B cell (primary cell): Measurements from ENCODE around the gene DRD1. TPM values are rescaled to one million over a fixed set of nuclear protein-coding genes. Genes with fewer than 3 reads are reported as not detected.
"Not testable (repeated sequence)": the region's sequence is repeated elsewhere in the genome, so short reads cannot be mapped to it uniquely, and the experiment has no call there.

Experiments
- ATAC-seq: fragments of 200-7000 bp; cut with Tn5 transposase; one replicate; pipeline ENCODE4 v1.10.0; 2021; ENCODE audit warnings: low read depth, mild to moderate bottlenecking, moderate number of reproducible peaks, moderate library complexity
- CTCF ChIA-PET: fragments of 350-600 bp; sonication (Branson Sonifier 250); formaldehyde crosslinking; loops from one replicate; lab custom pipeline; 2021; ENCODE audit warnings: antibody characterized with exemption, inconsistent platforms; lab: Charles Lee
- POLR2A ChIA-PET: fragments of 350-600 bp; sonication (Branson Sonifier 250); formaldehyde crosslinking; loops from one replicate; lab custom pipeline; 2021; ENCODE audit warnings: antibody characterized with exemption; lab: Charles Lee
- DNase-seq: peaks from one replicate; pipeline ENCODE4 v3.0.0; 2013
- H2AFZ ChIP-seq: 2 replicates; pipeline ENCODE4 v1.6.1; 2012; ENCODE audit warnings: mild to moderate bottlenecking, low read depth, low read length; ENCODE audit not compliant: insufficient read depth, poor library complexity, severe bottlenecking
- H3K27ac ChIP-seq, 2 donors: 1 replicate in 1 of 2; 2 replicates in 1 of 2; pipeline ENCODE4 v1.5.1; 2012 to 2013; ENCODE audit warnings: low read length in 2 of 2, mild to moderate bottlenecking in 2 of 2, moderate library complexity in 1 of 2
- H3K27me3 ChIP-seq, 4 experiments: fragments of 200-600 bp in 1 of 4; sonication (generic) in 1 of 4; replicated peaks in 1 of 4; 1 replicate in 2 of 4; 2 replicates in 2 of 4; pipeline versions ENCODE4 v1.6.1 to v1.7.0; 2013 to 2016; ENCODE audit warnings: low read length in 3 of 4, mild to moderate bottlenecking in 2 of 4, mixed read lengths in 1 of 4, moderate library complexity in 1 of 4; ENCODE audit not compliant: insufficient read depth in 4 of 4, control insufficient read depth in 3 of 4; ENCODE audit errors: control extremely low read depth in 1 of 4
- H3K36me3 ChIP-seq, 2 experiments: replicated peaks in 1 of 2; 1 replicate in 1 of 2; 2 replicates in 1 of 2; pipeline versions ENCODE4 v1.6.1 to v1.7.1; 2013; ENCODE audit warnings: low read length in 1 of 2; ENCODE audit not compliant: insufficient read depth in 2 of 2, control insufficient read depth in 1 of 2; ENCODE audit errors: control extremely low read depth in 1 of 2, extremely low read depth in 1 of 2
- H3K4me1 ChIP-seq, 2 donors: fragments of 200-600 bp in 1 of 2; sonication (generic) in 1 of 2; 1 replicate in 1 of 2; 2 replicates in 1 of 2; pipeline versions ENCODE4 v1.5.1 to v1.6.1; 2013 to 2017; ENCODE audit warnings: low read length in 2 of 2; ENCODE audit not compliant: control insufficient read depth in 2 of 2, insufficient read depth in 2 of 2
- H3K4me2 ChIP-seq: replicated peaks from 2 replicates; pipeline ENCODE3; 2012; ENCODE audit warnings: mild to moderate bottlenecking, low read depth, low read length; ENCODE audit not compliant: poor library complexity, severe bottlenecking
- H3K4me3 ChIP-seq, 5 experiments: fragments of 200-600 bp in 1 of 5; sonication (generic) in 1 of 5; 1 replicate in 3 of 5; 2 replicates in 2 of 5; pipeline versions ENCODE4 v1.5.1 to v1.7.0; 2011 to 2016; ENCODE audit warnings: low read length in 4 of 5, mild to moderate bottlenecking in 4 of 5, low read depth in 2 of 5, control low read depth in 1 of 5, moderate library complexity in 1 of 5; ENCODE audit not compliant: insufficient read depth in 1 of 5; ENCODE audit errors: control extremely low read depth in 1 of 5, extremely low read depth in 1 of 5
- H3K79me2 ChIP-seq: fragments of 200-600 bp; sonication (generic); one replicate; pipeline ENCODE4 v1.6.0; 2016; ENCODE audit warnings: low read length; ENCODE audit not compliant: control insufficient read depth, insufficient read depth
- H3K9ac ChIP-seq: fragments of 200-600 bp; sonication (generic); 2 replicates; pipeline ENCODE4 v1.6.1; 2017; ENCODE audit warnings: mild to moderate bottlenecking, low read length, moderate library complexity
- H3K9me3 ChIP-seq, 3 donors: one replicate each; pipeline versions ENCODE4 v1.6.1 to v1.7.1; 2013; ENCODE audit warnings: low read length in 2 of 3; ENCODE audit not compliant: control insufficient read depth in 2 of 3, insufficient read depth in 1 of 3; ENCODE audit errors: control extremely low read depth in 1 of 3
- H4K20me1 ChIP-seq: 2 replicates; pipeline ENCODE4 v1.6.0; 2012; ENCODE audit warnings: mild to moderate bottlenecking, low read length; ENCODE audit not compliant: insufficient read depth, control insufficient read depth, poor library complexity, severe bottlenecking
- H3K27ac Mint-ChIP-seq: one replicate; pipeline ENCODE4 v1.8.0; 2021; ENCODE audit warnings: mixed read lengths
- H3K27me3 Mint-ChIP-seq: one replicate; pipeline ENCODE4 v1.8.0; 2021; ENCODE audit warnings: mixed read lengths
- H3K4me1 Mint-ChIP-seq: one replicate; pipeline ENCODE4 v1.8.0; 2021; ENCODE audit warnings: mixed read lengths
- H3K4me3 Mint-ChIP-seq: one replicate; pipeline ENCODE4 v1.8.0; 2021; ENCODE audit warnings: mixed read lengths
- H3K9me3 Mint-ChIP-seq: one replicate; pipeline ENCODE4 v1.8.0; 2022; ENCODE audit warnings: mixed read lengths; ENCODE audit not compliant: insufficient read depth
- CTCF ChIP-seq: fragments of 200-600 bp; IDR thresholded peaks from one replicate; pipeline ENCODE4 v1.8.0; 2022; ENCODE audit warnings: antibody characterized with exemption, mild to moderate bottlenecking
- EZH2 ChIP-seq: IDR thresholded peaks from 2 replicates; pipeline ENCODE4 v1.6.1; 2012; ENCODE audit warnings: borderline replicate concordance, low read depth, mild to moderate bottlenecking, moderate library complexity, low read length; ENCODE audit not compliant: insufficient read depth, poor library complexity, severe bottlenecking
- WGBS: methylation state at CpG from one replicate; pipeline ENCODE4 v1.1.5; 2013; ENCODE audit warnings: missing lambda C conversion rate; ENCODE audit not compliant: insufficient coverage; 5-methylcytosine and 5-hydroxymethylcytosine counted together
- intact Hi-C: fragments of 100-400 bp; cut with micrococcal nuclease; formaldehyde crosslinking; loops from one replicate; pipeline ENCODE4 v1.10.0; 2022
- polyA plus RNA-seq: library from polyadenylated mRNA; depleted of rRNA; stranded (reverse); fragments of >200 nt; gene quantifications from 2 replicates; pipeline ENCODE4 v1.2.3, GENCODE V29; 2012
- total RNA-seq, 2 donors: library from RNA; stranded (reverse); fragments of 120-200 nt in 1 of 2; gene quantifications; 1 replicate in 1 of 2; 2 replicates in 1 of 2; pipeline versions ENCODE4 v1.2.3 to v1.2.4, GENCODE V29; 2013 to 2022

DRD1 gene
- total and polyA plus RNA-seq, 2 donors (not counting 1 experiment from before 2014, with no cell fraction given) = not detected

- no peaks in the 10 kb centered on the region for H3K4me1 ChIP-seq
- H3K4me3 ChIP-seq = no peak overlapping the region
- no peak overlapping the region for H2AFZ ChIP-seq
- peaks cover 57% of the 10 kb centered on the region for H3K27me3 Mint-ChIP-seq
- no peaks in the 10 kb centered on the region for H3K79me2 ChIP-seq
- WGBS = no CpG with 5 or more reads among the region's 2 CpGs
- H3K27ac ChIP-seq = no peak overlapping the region
- ChIA-PET CTCF (interaction anchor here (2.7 kb wide), 1 partner anchor 17 kb away, joined by 9 read pairs; no protein-coding TSS in a partner anchor), POLR2A (no interaction called here)
- ATAC-seq = no peak
- H3K36me3 ChIP-seq = no peaks in the 10 kb centered on the region
- H3K9me3 Mint-ChIP-seq = no peaks in the 10 kb centered on the region
- no peak for DNase-seq
- peaks cover 2% of the 10 kb centered on the region for H3K4me1 Mint-ChIP-seq
- H3K4me2 ChIP-seq = no peak overlapping the region
- intact Hi-C loops = no loop called here
- H3K9ac ChIP-seq = no peak overlapping the region
- H3K4me3 Mint-ChIP-seq = no peak overlapping the region
- H3K9me3 ChIP-seq = peaks cover 0 to 7% (median 0%) of the 10 kb centered on the region in 3 donors
- H3K27ac Mint-ChIP-seq = no peak overlapping the region
- TF ChIP-seq EZH2 = no peak
- TF ChIP-seq CTCF = no peak
- no peaks in the 10 kb centered on the region for H4K20me1 ChIP-seq
- H3K27me3 ChIP-seq = peaks cover 0 to 27% (median 9%) of the 10 kb centered on the region in 4 experiments
Measured at GRCh38 chr5:175447571-175447970, 3.6 kb upstream of the DRD1 start.

- H3K4me3 Mint-ChIP-seq, H3K4me2 ChIP-seq, H3K36me3 ChIP-seq, H3K27ac ChIP-seq, POLR2A ChIA-PET, H4K20me1 ChIP-seq, ATAC-seq, H3K27ac Mint-ChIP-seq, H3K9me3 ChIP-seq, H3K9me3 Mint-ChIP-seq, DNase-seq, H3K4me1 ChIP-seq, intact Hi-C loops, CTCF ChIA-PET, H3K4me1 Mint-ChIP-seq, H3K9ac ChIP-seq, H2AFZ ChIP-seq, H3K79me2 ChIP-seq, H3K4me3 ChIP-seq: not testable (repeated sequence)
- 96% methylated on average over 10 of the region's 14 CpGs for WGBS
- peaks cover 59% of the 10 kb centered on the region for H3K27me3 Mint-ChIP-seq
- H3K27me3 ChIP-seq = peaks cover 0 to 29% (median 8%) of the 10 kb centered on the region in 4 experiments
Measured at GRCh38 chr5:175446378-175446777, 2.4 kb upstream of the DRD1 start.
